WTC11 (cell line): ENCODE measurements around the gene RASL12. TPM values are rescaled to one million over a fixed set of nuclear protein-coding genes. Genes with fewer than 3 reads are reported as not detected.

ENCODE experiments used
- ATAC-seq: fragments of 200-7000 bp; cut with Tn5 transposase; 2 replicates; pipeline ENCODE4 v1.10.0; 2021; ENCODE audit warnings: mild to moderate bottlenecking, moderate library complexity
- CTCF ChIA-PET: fragments of 300-600 bp; sonication (Branson Sonifier 250); formaldehyde crosslinking; loops from one replicate; lab custom pipeline; 2021; ENCODE audit warnings: antibody characterized with exemption; lab: Charles Lee
- POLR2A ChIA-PET: fragments of 350-600 bp; sonication (Branson Sonifier 250); formaldehyde crosslinking; loops from one replicate; lab custom pipeline; 2021; ENCODE audit warnings: antibody characterized with exemption; lab: Charles Lee
- DNase-seq: peaks from one replicate; pipeline ENCODE4 v3.0.0; 2021; ENCODE audit warnings: low spot score
- H3K27ac Mint-ChIP-seq: 2 replicates; pipeline ENCODE4 v1.8.0; 2021; ENCODE audit warnings: mixed read lengths
- H3K27me3 Mint-ChIP-seq: 2 replicates; pipeline ENCODE4 v1.8.0; 2021; ENCODE audit warnings: low read depth, mild to moderate bottlenecking, moderate library complexity, mixed read lengths
- H3K36me3 Mint-ChIP-seq: 2 replicates; pipeline ENCODE4 v1.8.0; 2021; ENCODE audit warnings: mixed read lengths
- H3K4me1 Mint-ChIP-seq: 2 replicates; pipeline ENCODE4 v1.8.0; 2022; ENCODE audit warnings: mixed read lengths
- H3K4me3 Mint-ChIP-seq: 2 replicates; pipeline ENCODE4 v1.8.0; 2021; ENCODE audit warnings: mild to moderate bottlenecking, moderate library complexity, mixed read lengths
- H3K9me3 Mint-ChIP-seq: 2 replicates; pipeline ENCODE4 v1.8.0; 2021; ENCODE audit warnings: mixed read lengths
- ARID4B ChIP-seq: sonication (generic); formaldehyde crosslinking; IDR thresholded peaks from 2 replicates; pipeline ENCODE4 v1.8.0; 2023; ENCODE audit warnings: missing genetic modification reagents, mild to moderate bottlenecking, borderline replicate concordance
- ATF1 ChIP-seq: sonication (generic); formaldehyde crosslinking; IDR thresholded peaks from 2 replicates; pipeline ENCODE4 v1.8.1; 2023; ENCODE audit warnings: mild to moderate bottlenecking, moderate library complexity, missing genetic modification reagents
- ATF6 ChIP-seq: sonication (generic); formaldehyde crosslinking; IDR thresholded peaks from 2 replicates; pipeline ENCODE4 v1.8.1; 2023; ENCODE audit warnings: mild to moderate bottlenecking, missing genetic modification reagents
- CDX4 ChIP-seq: fragments of 250-450 bp; sonication (Bioruptor Pico); IDR thresholded peaks from 2 replicates; pipeline ENCODE4 v1.9.0; 2021; ENCODE audit warnings: moderate library complexity, mild to moderate bottlenecking, inconsistent platforms, borderline replicate concordance
- E2F1 ChIP-seq: sonication (generic); formaldehyde crosslinking; IDR thresholded peaks from 2 replicates; pipeline ENCODE4 v1.8.0; 2022; ENCODE audit warnings: mild to moderate bottlenecking, missing genetic modification reagents
- ESRRA ChIP-seq: sonication (generic); formaldehyde crosslinking; IDR thresholded peaks from 2 replicates; pipeline ENCODE4 v1.8.1; 2022; ENCODE audit warnings: mild to moderate bottlenecking, missing genetic modification reagents, borderline replicate concordance
- ETV6 ChIP-seq: sonication (generic); formaldehyde crosslinking; IDR thresholded peaks from 2 replicates; pipeline ENCODE4 v1.8.1; 2022; ENCODE audit warnings: mild to moderate bottlenecking, missing genetic modification reagents
- FOXK1 ChIP-seq: sonication (generic); formaldehyde crosslinking; IDR thresholded peaks from 2 replicates; pipeline ENCODE4 v1.8.0; 2022; ENCODE audit warnings: mild to moderate bottlenecking, moderate library complexity, missing genetic modification reagents
- FOXP1 ChIP-seq: sonication (generic); formaldehyde crosslinking; IDR thresholded peaks from 2 replicates; pipeline ENCODE4 v1.8.0; 2022; ENCODE audit warnings: missing genetic modification reagents, mild to moderate bottlenecking, moderate library complexity, borderline replicate concordance
- GRHL2 ChIP-seq: fragments of 250-450 bp; sonication (Bioruptor Pico); IDR thresholded peaks from 2 replicates; pipeline ENCODE4 v1.8.0; 2022; ENCODE audit warnings: mild to moderate bottlenecking, moderate library complexity; ENCODE audit not compliant: insufficient replicate concordance, severe bottlenecking
- JUN ChIP-seq: sonication (generic); formaldehyde crosslinking; IDR thresholded peaks from 2 replicates; pipeline ENCODE4 v1.8.0; 2023; ENCODE audit warnings: mild to moderate bottlenecking, missing genetic modification reagents
- NFATC4 ChIP-seq: fragments of 250-450 bp; sonication (Bioruptor Pico); IDR thresholded peaks from 2 replicates; pipeline ENCODE4 v1.9.0; 2021; ENCODE audit warnings: mild to moderate bottlenecking
- NFE2L1 ChIP-seq: sonication (generic); formaldehyde crosslinking; IDR thresholded peaks from 2 replicates; pipeline ENCODE4 v1.8.1; 2023; ENCODE audit warnings: missing genetic modification reagents
- NR3C1 ChIP-seq: sonication (generic); formaldehyde crosslinking; conservative IDR thresholded peaks from 2 replicates; pipeline ENCODE4 v1.8.1; 2023; ENCODE audit warnings: low read depth, mild to moderate bottlenecking, missing genetic modification reagents
- PREB ChIP-seq: sonication (generic); formaldehyde crosslinking; IDR thresholded peaks from 2 replicates; pipeline ENCODE4 v1.8.1; 2022; ENCODE audit warnings: mild to moderate bottlenecking, missing genetic modification reagents, moderate library complexity, borderline replicate concordance
- RELA ChIP-seq: sonication (generic); formaldehyde crosslinking; IDR thresholded peaks from 2 replicates; pipeline ENCODE4 v1.8.1; 2022; ENCODE audit warnings: missing genetic modification reagents, mild to moderate bottlenecking, borderline replicate concordance
- ZBTB21 ChIP-seq: sonication (generic); formaldehyde crosslinking; IDR thresholded peaks from 2 replicates; pipeline ENCODE4 v1.8.1; 2023; ENCODE audit warnings: mild to moderate bottlenecking, missing genetic modification reagents, borderline replicate concordance
- ZMAT4 ChIP-seq: fragments of 250-450 bp; sonication (Bioruptor Pico); IDR thresholded peaks from 2 replicates; pipeline ENCODE4 v1.9.0; 2021; ENCODE audit warnings: mild to moderate bottlenecking
- ZNF232 ChIP-seq: sonication (generic); formaldehyde crosslinking; IDR thresholded peaks from 2 replicates; pipeline ENCODE4 v1.8.0; 2022; ENCODE audit warnings: mild to moderate bottlenecking, missing genetic modification reagents
- ZNF425 ChIP-seq: fragments of 250-450 bp; sonication (Bioruptor Pico); conservative IDR thresholded peaks from 2 replicates; pipeline ENCODE4 v1.9.0; 2021; ENCODE audit warnings: mild to moderate bottlenecking
- ZNF671 ChIP-seq: fragments of 250-450 bp; sonication (Bioruptor Pico); IDR thresholded peaks from 2 replicates; pipeline ENCODE4 v1.8.0; 2021; ENCODE audit warnings: mild to moderate bottlenecking
- total RNA-seq: library from RNA; stranded (reverse); gene quantifications from 3 replicates; pipeline ENCODE4 v1.2.3, GENCODE V29; 2021

The RASL12 gene
- total RNA-seq, 1 experiment from 2014 or later, result 5.6 TPM

- TF ChIP-seq ATF6, result no peak
- no peak for TF ChIP-seq CDX4 (CRISPR knock-in tag)
- TF ChIP-seq ZMAT4 (CRISPR knock-in tag), result no peak
- no peak for TF ChIP-seq ETV6 (CRISPR knock-in tag)
- no peak for TF ChIP-seq PREB (CRISPR knock-in tag)
- TF ChIP-seq ATF1 (CRISPR knock-in tag), result no peak
- no peak for TF ChIP-seq NFE2L1 (CRISPR knock-in tag)
These were observed 40.2 kb downstream of the RASL12 start (continued) for GRCh38 chr15:65027593-65027992.

- peaks cover 6% of the 10 kb centered on the region for H3K27me3 Mint-ChIP-seq
- ChIA-PET POLR2A (interaction anchor here (0.6 kb wide), 1 partner anchor 113 kb away, joined by 3 read pairs; no protein-coding TSS in a partner anchor), CTCF (interaction anchor here (0.6 to 1.5 kb wide), 2 partner anchors 47 to 75 kb away, joined by 4 read pairs; no protein-coding TSS in a partner anchor)
- ATAC-seq (no peak), DNase-seq (no peak)
- peaks cover 12% of the 10 kb centered on the region for H3K4me1 Mint-ChIP-seq
- H3K4me3 Mint-ChIP-seq, result no peak overlapping the region
- peak overlapping the region; percentile 27; the same call in 1 of the 2 replicates for H3K27ac Mint-ChIP-seq
- H3K36me3 Mint-ChIP-seq, result peaks cover 8% of the 10 kb centered on the region
- H3K9me3 Mint-ChIP-seq, result no peaks in the 10 kb centered on the region
- no peak for TF ChIP-seq RELA (CRISPR knock-in tag)
- no peak for TF ChIP-seq PREB (CRISPR knock-in tag)
- no peak for TF ChIP-seq ARID4B
- TF ChIP-seq JUN (CRISPR knock-in tag), result no peak
- no peak for TF ChIP-seq ZNF232 (CRISPR knock-in tag)
- TF ChIP-seq ZBTB21 (CRISPR knock-in tag), result no peak
- TF ChIP-seq E2F1 (CRISPR knock-in tag), result no peak
- TF ChIP-seq GRHL2, result no peak
- no peak for TF ChIP-seq NR3C1 (CRISPR knock-in tag)
- no peak for TF ChIP-seq FOXK1
- no peak for TF ChIP-seq ESRRA (CRISPR knock-in tag)
- TF ChIP-seq ZNF425 (CRISPR knock-in tag), result no peak
- TF ChIP-seq NFATC4 (CRISPR knock-in tag), result no peak
- TF ChIP-seq ZNF671, result no peak
- TF ChIP-seq FOXP1, result no peak
These were observed 41.0 kb downstream of the RASL12 start for GRCh38 chr15:65026756-65027155.
